Measurements from ENCODE around the gene IL17B.

GRCh38 chr5:149413477-149414210, 34.6 kb upstream of the IL17B start:
- TF ChIP-seq CTCF (IDR thresholded peaks at IDR 0.05; ENCODE audit: low read length): no peak
- TF ChIP-seq EZH2 (optimal IDR thresholded peaks at IDR 0.05; ENCODE audit: low read depth, low read length): no peak
